HCT116 (cell line): ENCODE measurements around the gene MYZAP. TPM values are rescaled to one million over a fixed set of nuclear protein-coding genes. Genes with fewer than 3 reads are reported as not detected.

Experiments
- ATAC-seq: fragments of 200-7000 bp; cut with Tn5 transposase; 2 replicates; pipeline ENCODE4 v1.9.1; 2020; ENCODE audit warnings: mild to moderate bottlenecking, moderate library complexity
- BruUV-seq: library from RNA; stranded (reverse); fragments of 400-500 nt; replicated peaks from 2 replicates; lab custom pipeline; 2021; lab: Mats Ljungman, UMichigan
- CTCF ChIA-PET: fragments of 300-600 bp; sonication (Branson Sonifier 250); formaldehyde crosslinking; loops from one replicate; lab custom pipeline; 2021; ENCODE audit warnings: antibody characterized with exemption; lab: Charles Lee
- POLR2A ChIA-PET: fragments of 300-600, 350-600 bp; sonication (Branson Sonifier 250); formaldehyde crosslinking; loops from one replicate; lab custom pipeline; 2021; ENCODE audit warnings: antibody characterized with exemption; lab: Charles Lee
- RAD21 ChIA-PET, 2 experiments: fragments of 300-600 bp; sonication (Branson Sonifier 250); formaldehyde crosslinking; loops; one replicate each; lab custom pipeline; 2023; ENCODE audit warnings: low total read pairs in 2 of 2; ENCODE audit not compliant: uncharacterized antibody in 2 of 2, unreplicated experiment in 2 of 2, low non-redundant PET in 1 of 2; lab: Charles Lee
- DNase-seq: peaks from one replicate; pipeline ENCODE4 v3.0.0-alpha.2; 2010; ENCODE audit warnings: low read depth, low spot score
- H2AFZ ChIP-seq: fragments of 200-600 bp; shearing (Covaris generic), sonication (generic); 2 replicates; pipeline ENCODE4 v1.6.1; 2017; ENCODE audit warnings: low read depth, mixed run types, mixed read lengths, antibody characterized with exemption, low read length; ENCODE audit not compliant: poor library complexity, severe bottlenecking
- H3K27ac ChIP-seq: 2 replicates; pipeline ENCODE4 v1.5.1; 2012; ENCODE audit warnings: low read depth, low read length
- H3K27me3 ChIP-seq: fragments of 200-600 bp; sonication (generic); 2 replicates; pipeline ENCODE4 v1.6.1; 2016; ENCODE audit warnings: mixed run types, low read length, mixed read lengths; ENCODE audit not compliant: insufficient read depth
- H3K36me3 ChIP-seq, 2 experiments: fragments of 200-500 bp in 1 of 2; fragments of 200-600 bp in 1 of 2; sonication (Bioruptor generic) in 1 of 2; sonication (generic) in 1 of 2; 2 replicates each; pipeline versions ENCODE4 v1.5.1 to v1.6.1; 2014 to 2016; ENCODE audit warnings: low read length in 2 of 2, inconsistent platforms in 1 of 2, mixed read lengths in 1 of 2, mixed run types in 1 of 2; ENCODE audit not compliant: insufficient read depth in 2 of 2, control insufficient read depth in 1 of 2
- H3K4me1 ChIP-seq, 2 experiments: fragments of 200-600 bp in 1 of 2; sonication (generic) in 1 of 2; 2 replicates each; pipeline versions ENCODE4 v1.5.1 to v1.6.1; 2012 to 2017; ENCODE audit warnings: low read length in 2 of 2, inconsistent platforms in 1 of 2, mild to moderate bottlenecking in 1 of 2, mixed read lengths in 1 of 2, mixed run types in 1 of 2, moderate library complexity in 1 of 2; ENCODE audit not compliant: insufficient read depth in 2 of 2, control insufficient read depth in 1 of 2
- H3K4me2 ChIP-seq: fragments of 200-600 bp; sonication (generic); 2 replicates; pipeline ENCODE4 v1.6.1; 2017; ENCODE audit warnings: mixed run types, low read length, mixed read lengths
- H3K4me3 ChIP-seq, 2 experiments: fragments of 200-600 bp in 1 of 2; sonication (generic) in 1 of 2; replicated peaks in 1 of 2; 2 replicates each; pipeline ENCODE4 v1.5.1; 2011 to 2016; ENCODE audit warnings: low read length in 2 of 2, control low read depth in 1 of 2, low read depth in 1 of 2, mild to moderate bottlenecking in 1 of 2, mixed read lengths in 1 of 2, mixed run types in 1 of 2
- H3K79me2 ChIP-seq: fragments of 200-600 bp; sonication (generic); 2 replicates; pipeline ENCODE4 v1.6.1; 2017; ENCODE audit warnings: mild to moderate bottlenecking, mixed run types, low read length, moderate library complexity, mixed read lengths; ENCODE audit not compliant: insufficient read depth
- H3K9ac ChIP-seq: fragments of 200-600 bp; sonication (generic); 2 replicates; pipeline ENCODE4 v1.6.1; 2016; ENCODE audit warnings: low read length, mixed read lengths
- H3K9me2 ChIP-seq: fragments of 200-600 bp; sonication (generic), shearing (Covaris generic); 2 replicates; pipeline ENCODE4 v1.6.1; 2017; ENCODE audit warnings: mixed run types, mild to moderate bottlenecking, moderate library complexity; ENCODE audit not compliant: insufficient read depth
- H3K9me3 ChIP-seq, 2 experiments: fragments of 200-500 bp in 1 of 2; fragments of 200-600 bp in 1 of 2; sonication (Bioruptor generic) in 1 of 2; sonication (generic) in 1 of 2; 2 replicates each; pipeline ENCODE4 v1.6.1; 2014 to 2017; ENCODE audit warnings: low read length in 2 of 2, mixed read lengths in 2 of 2, inconsistent platforms in 1 of 2, low read depth in 1 of 2, mild to moderate bottlenecking in 1 of 2, mixed run types in 1 of 2, moderate library complexity in 1 of 2; ENCODE audit not compliant: control insufficient read depth in 1 of 2, insufficient read depth in 1 of 2
- H4K20me1 ChIP-seq: fragments of 200-600 bp; sonication (generic), shearing (Covaris generic); 2 replicates; pipeline ENCODE4 v1.6.1; 2017; ENCODE audit warnings: mixed run types, mild to moderate bottlenecking, moderate library complexity; ENCODE audit not compliant: insufficient read depth
- ATF3 ChIP-seq: IDR thresholded peaks from 2 replicates; pipeline ENCODE4 v1.6.1; 2012
- CBX3 ChIP-seq: IDR thresholded peaks from 2 replicates; pipeline ENCODE4 v1.6.1; 2012; ENCODE audit warnings: low read depth
- EZH2 ChIP-seq: fragments of 200-600 bp; sonication (generic); IDR thresholded peaks from 2 replicates; pipeline ENCODE4 v1.6.1; 2017; ENCODE audit warnings: antibody characterized with exemption, mixed run types
- EZH2phosphoT487 ChIP-seq: fragments of 200-600 bp; IDR thresholded peaks from 2 replicates; pipeline ENCODE4 v1.6.1; 2018; ENCODE audit warnings: antibody characterized with exemption, borderline replicate concordance
- POLR2A ChIP-seq: IDR thresholded peaks from 2 replicates; pipeline ENCODE4 v1.7.0; 2011; ENCODE audit warnings: borderline replicate concordance; ENCODE audit not compliant: insufficient read depth, insufficient read length; ENCODE audit errors: extremely low read depth
- RAD21 ChIP-seq: IDR thresholded peaks from 2 replicates; pipeline ENCODE4 v1.6.1; 2012; ENCODE audit warnings: low read depth, mild to moderate bottlenecking
- TCF7L2 ChIP-seq: IDR thresholded peaks from 2 replicates; pipeline ENCODE4 v1.7.0; 2011; ENCODE audit warnings: borderline replicate concordance, inconsistent platforms; ENCODE audit not compliant: insufficient read depth, insufficient read length; ENCODE audit errors: extremely low read depth
- YY1 ChIP-seq: IDR thresholded peaks from 2 replicates; pipeline ENCODE4 v1.6.1; 2011; ENCODE audit warnings: low read length, low read depth, moderate library complexity, mild to moderate bottlenecking; ENCODE audit not compliant: insufficient replicate concordance; ENCODE audit errors: extremely low read depth
- ZNF274 ChIP-seq: fragments of 200-500 bp; sonication (Bioruptor generic); IDR thresholded peaks from 2 replicates; pipeline ENCODE4 v1.6.1; 2014; ENCODE audit warnings: mild to moderate bottlenecking, low read depth, low read length, inconsistent platforms
- intact Hi-C: fragments of 100-400 bp; cut with micrococcal nuclease; formaldehyde crosslinking; loops from 2 replicates; pipeline ENCODE4 v1.10.0; 2022
- total RNA-seq: library from RNA; stranded (reverse); gene quantifications from one replicate; pipeline ENCODE4 v1.2.1, GENCODE V29; 2021; ENCODE audit not compliant: unreplicated experiment
- TF ChIP-seq, protein P1 (sequence below): IDR thresholded peaks from 2 replicates; pipeline ENCODE4 v1.6.1; 2011; ENCODE audit warnings: mild to moderate bottlenecking, low read length, moderate library complexity; ENCODE audit not compliant: insufficient replicate concordance; ENCODE audit errors: extremely low read depth
- TF ChIP-seq, protein P2 (sequence below), 3 experiments: fragments of 200-600 bp in 1 of 3; sonication (generic) in 1 of 3; IDR thresholded peaks in 2 of 3; conservative IDR thresholded peaks in 1 of 3; 2 replicates each; pipeline ENCODE4 v1.5.1; 2012 to 2017; ENCODE audit warnings: low read depth in 2 of 3, low read length in 2 of 3, antibody characterized with exemption in 1 of 3, borderline replicate concordance in 1 of 3, control low read depth in 1 of 3, mild to moderate bottlenecking in 1 of 3, mixed read lengths in 1 of 3, mixed run types in 1 of 3, moderate library complexity in 1 of 3; ENCODE audit not compliant: insufficient read depth in 1 of 3

MYZAP gene
- total RNA-seq, 1 experiment from 2014 or later: 5.8 TPM

GRCh38 chr15:57557810-57558209, 33.9 kb upstream of the MYZAP start:
- no peak for ATAC-seq
- ChIA-PET CTCF (interaction anchor here (1.2 kb wide), 1 partner anchor 16 kb away, joined by 3 read pairs; no protein-coding TSS in a partner anchor), POLR2A (no interaction called here), RAD21 (no interaction called here)
- Histone ChIP-seq H3K4me2 (no peak overlapping the region), H4K20me1 (no peaks in the 10 kb centered on the region), H3K9ac (no peak overlapping the region), H3K79me2 (no peaks in the 10 kb centered on the region), H3K4me3 (no peak overlapping the region), H2AFZ (no peak overlapping the region), H3K27ac (no peak overlapping the region), H3K27me3 (no peaks in the 10 kb centered on the region), H3K9me3 (no peaks in the 10 kb centered on the region; a peak in 1 of 4 replicates), H3K36me3 (no peaks in the 10 kb centered on the region), H3K9me2 (no peaks in the 10 kb centered on the region), H3K4me1 (peaks cover 5 to 17% of the 10 kb centered on the region in 2 experiments; a peak in 3 of 4 replicates)
- intact Hi-C loops: no loop called here
- no peak for TF ChIP-seq POLR2A
- TF ChIP-seq ZNF274: no peak
- no peak for DNase-seq
- no TSS peak for BruUV-seq

- Histone ChIP-seq H3K36me3 (no peaks in the 10 kb centered on the region), H4K20me1 (no peaks in the 10 kb centered on the region), H3K9ac (no peak overlapping the region), H3K27me3 (no peaks in the 10 kb centered on the region), H3K9me3 (no peaks in the 10 kb centered on the region; a peak in 1 of 4 replicates), H3K4me3 (no peak overlapping the region), H2AFZ (peak overlapping the region; percentile 43), H3K9me2 (no peaks in the 10 kb centered on the region), H3K79me2 (no peaks in the 10 kb centered on the region), H3K27ac (no peak overlapping the region), H3K4me1 (peaks cover 0 to 17% of the 10 kb centered on the region in 2 experiments; a peak in 2 of 4 replicates), H3K4me2 (peak overlapping the region; percentile 18; the same call in 1 of the 2 replicates)
- DNase-seq: peak; percentile 47
- TF ChIP-seq ATF3 (no peak), EZH2 (no peak), CBX3 (peak; percentile 64; the same call in 1 of the 2 replicates), YY1 (no peak), POLR2A (no peak), TCF7L2 (no peak), RAD21 (peak; percentile 90), EZH2phosphoT487 (no peak)
- TF ChIP-seq, protein P1, sequence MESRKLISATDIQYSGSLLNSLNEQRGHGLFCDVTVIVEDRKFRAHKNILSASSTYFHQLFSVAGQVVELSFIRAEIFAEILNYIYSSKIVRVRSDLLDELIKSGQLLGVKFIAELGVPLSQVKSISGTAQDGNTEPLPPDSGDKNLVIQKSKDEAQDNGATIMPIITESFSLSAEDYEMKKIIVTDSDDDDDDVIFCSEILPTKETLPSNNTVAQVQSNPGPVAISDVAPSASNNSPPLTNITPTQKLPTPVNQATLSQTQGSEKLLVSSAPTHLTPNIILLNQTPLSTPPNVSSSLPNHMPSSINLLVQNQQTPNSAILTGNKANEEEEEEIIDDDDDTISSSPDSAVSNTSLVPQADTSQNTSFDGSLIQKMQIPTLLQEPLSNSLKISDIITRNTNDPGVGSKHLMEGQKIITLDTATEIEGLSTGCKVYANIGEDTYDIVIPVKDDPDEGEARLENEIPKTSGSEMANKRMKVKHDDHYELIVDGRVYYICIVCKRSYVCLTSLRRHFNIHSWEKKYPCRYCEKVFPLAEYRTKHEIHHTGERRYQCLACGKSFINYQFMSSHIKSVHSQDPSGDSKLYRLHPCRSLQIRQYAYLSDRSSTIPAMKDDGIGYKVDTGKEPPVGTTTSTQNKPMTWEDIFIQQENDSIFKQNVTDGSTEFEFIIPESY: no peak
- TF ChIP-seq, protein P2, sequence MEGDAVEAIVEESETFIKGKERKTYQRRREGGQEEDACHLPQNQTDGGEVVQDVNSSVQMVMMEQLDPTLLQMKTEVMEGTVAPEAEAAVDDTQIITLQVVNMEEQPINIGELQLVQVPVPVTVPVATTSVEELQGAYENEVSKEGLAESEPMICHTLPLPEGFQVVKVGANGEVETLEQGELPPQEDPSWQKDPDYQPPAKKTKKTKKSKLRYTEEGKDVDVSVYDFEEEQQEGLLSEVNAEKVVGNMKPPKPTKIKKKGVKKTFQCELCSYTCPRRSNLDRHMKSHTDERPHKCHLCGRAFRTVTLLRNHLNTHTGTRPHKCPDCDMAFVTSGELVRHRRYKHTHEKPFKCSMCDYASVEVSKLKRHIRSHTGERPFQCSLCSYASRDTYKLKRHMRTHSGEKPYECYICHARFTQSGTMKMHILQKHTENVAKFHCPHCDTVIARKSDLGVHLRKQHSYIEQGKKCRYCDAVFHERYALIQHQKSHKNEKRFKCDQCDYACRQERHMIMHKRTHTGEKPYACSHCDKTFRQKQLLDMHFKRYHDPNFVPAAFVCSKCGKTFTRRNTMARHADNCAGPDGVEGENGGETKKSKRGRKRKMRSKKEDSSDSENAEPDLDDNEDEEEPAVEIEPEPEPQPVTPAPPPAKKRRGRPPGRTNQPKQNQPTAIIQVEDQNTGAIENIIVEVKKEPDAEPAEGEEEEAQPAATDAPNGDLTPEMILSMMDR (IDR thresholded peaks at IDR 0.05 in 2 of 3, conservative IDR thresholded peaks at IDR 0.05 in 1 of 3; ENCODE audit: borderline replicate concordance in 1 of 3, insufficient read depth in 1 of 3, low read depth in 2 of 3, low read length in 2 of 3): peak; percentile 86 to 93 (median 90)
- CTCF ChIA-PET: interaction anchor here (0.5 to 2.7 kb wide), 25 partner anchors 8 to 513 kb away, joined by 3 to 32 read pairs (median 3); partner anchors contain the start of gene POLR2M
- no TSS peak for BruUV-seq
- POLR2A ChIA-PET: no interaction called here
- peak; percentile 87 for ATAC-seq
- intact Hi-C loops: loop anchor here (1.0 to 5.0 kb wide), 8 partner anchors 33 to 623 kb away; partner anchors contain the start of gene POLR2M
- RAD21 ChIA-PET: interaction anchor here (1.0 to 1.5 kb wide), 2 partner anchors 52 to 511 kb away, joined by 4 to 6 read pairs; no protein-coding TSS in a partner anchor
Observed at GRCh38 chr15:57559875-57560274, 31.8 kb upstream of the MYZAP start.
